ENCODE measurements around the gene CREB5.
A peak's percentile ranks its signal among the peaks of the same experiment; 100 is the strongest.

CREB5 gene

GRCh38 chr7:28842769-28843295 lies 430.5 kb downstream of the CREB5 start:
- DNase-seq (ENCODE audit: low read depth in 3 of 3, low spot score in 1 of 3) = no peak

GRCh38 chr7:28845106-28845505 lies 432.8 kb downstream of the CREB5 start:
- no peak for DNase-seq (ENCODE audit: low read depth in 3 of 3, low spot score in 1 of 3)

- no peak for DNase-seq (ENCODE audit: low read depth in 3 of 3, low spot score in 1 of 3)
These were observed 434.9 kb downstream of the CREB5 start for GRCh38 chr7:28847176-28847575.

- no peak for DNase-seq (ENCODE audit: low read depth in 3 of 3, low spot score in 1 of 3)
These were observed 435.4 kb downstream of the CREB5 start for GRCh38 chr7:28847681-28848080.

- DNase-seq (ENCODE audit: low read depth in 3 of 3, low spot score in 1 of 3) = no peak
These were observed 436.6 kb downstream of the CREB5 start for GRCh38 chr7:28848906-28849305.

- DNase-seq (ENCODE audit: low read depth in 3 of 3, low spot score in 1 of 3) = no peak
These were observed 438.4 kb downstream of the CREB5 start for GRCh38 chr7:28850699-28851098.

- no peak for DNase-seq (ENCODE audit: low read depth in 3 of 3, low spot score in 1 of 3)
These were observed 440.8 kb downstream of the CREB5 start for GRCh38 chr7:28853150-28853549.

GRCh38 chr7:28853834-28854749 lies 441.8 kb downstream of the CREB5 start:
- DNase-seq (ENCODE audit: low read depth in 3 of 3, low spot score in 1 of 3) = peak; percentile 1 to 62 (median 22)

- no peak for DNase-seq (ENCODE audit: low read depth in 3 of 3, low spot score in 1 of 3)
These were observed 442.4 kb downstream of the CREB5 start for GRCh38 chr7:28854750-28855074.

GRCh38 chr7:28855538-28856217 lies 443.4 kb downstream of the CREB5 start:
- no peak for DNase-seq (ENCODE audit: low read depth in 3 of 3, low spot score in 1 of 3)

- DNase-seq (ENCODE audit: low read depth in 3 of 3, low spot score in 1 of 3) = no peak
These were observed 444.3 kb downstream of the CREB5 start for GRCh38 chr7:28856656-28857055.

- DNase-seq (ENCODE audit: low read depth in 3 of 3, low spot score in 1 of 3) = no peak
These were observed 445.9 kb downstream of the CREB5 start for GRCh38 chr7:28858206-28858605.

GRCh38 chr7:28858895-28859294 lies 446.6 kb downstream of the CREB5 start:
- DNase-seq (ENCODE audit: low read depth in 3 of 3, low spot score in 1 of 3) = no peak

GRCh38 chr7:28861825-28862224 lies 449.5 kb downstream of the CREB5 start:
- DNase-seq (ENCODE audit: low read depth in 3 of 3, low spot score in 1 of 3) = no peak

GRCh38 chr7:28862595-28863272 lies 450.4 kb downstream of the CREB5 start:
- no peak for DNase-seq (ENCODE audit: low read depth in 3 of 3, low spot score in 1 of 3)

GRCh38 chr7:28865601-28866144 lies 453.4 kb downstream of the CREB5 start:
- no peak for DNase-seq (ENCODE audit: low read depth in 3 of 3, low spot score in 1 of 3)

- DNase-seq (ENCODE audit: low read depth in 3 of 3, low spot score in 1 of 3) = no peak
These were observed 456.4 kb downstream of the CREB5 start for GRCh38 chr7:28868712-28869111.

GRCh38 chr7:28871077-28871476 lies 458.8 kb downstream of the CREB5 start:
- DNase-seq (ENCODE audit: low read depth in 3 of 3, low spot score in 1 of 3) = no peak

GRCh38 chr7:28871631-28872030 lies 459.3 kb downstream of the CREB5 start:
- DNase-seq (ENCODE audit: low read depth in 3 of 3, low spot score in 1 of 3) = no peak

- DNase-seq (ENCODE audit: low read depth in 3 of 3, low spot score in 1 of 3) = no peak
These were observed 459.9 kb downstream of the CREB5 start for GRCh38 chr7:28872226-28872625.

- DNase-seq (ENCODE audit: low read depth in 3 of 3, low spot score in 1 of 3) = no peak
These were observed 461.0 kb downstream of the CREB5 start for GRCh38 chr7:28873365-28873764.
